OCI-LY1 (cell line): ENCODE results near the gene CCR9.

Source experiments
- H2AFZ ChIP-seq: fragments of 200-600 bp; sonication (generic), shearing (Covaris generic); 2 replicates; pipeline ENCODE4 v1.6.0; 2014; ENCODE audit warnings: antibody characterized with exemption, mild to moderate bottlenecking, low read length
- H3F3A ChIP-seq: fragments of 200-600 bp; sonication (generic), shearing (Covaris generic); 2 replicates; pipeline ENCODE4 v1.6.0; 2014; ENCODE audit warnings: mild to moderate bottlenecking, antibody characterized with exemption, low read length, moderate library complexity; ENCODE audit not compliant: insufficient read depth
- H3K27ac ChIP-seq: fragments of 200-600 bp; sonication (generic); 2 replicates; pipeline ENCODE4 v1.5.1; 2014; ENCODE audit warnings: low read length, mixed run types, mild to moderate bottlenecking, low read depth; ENCODE audit not compliant: poor library complexity, severe bottlenecking
- H3K27me3 ChIP-seq: fragments of 200-600 bp; sonication (generic); 2 replicates; pipeline ENCODE4 v1.6.0; 2014; ENCODE audit warnings: antibody characterized with exemption, mild to moderate bottlenecking, low read length, moderate library complexity; ENCODE audit not compliant: insufficient read depth
- H3K36me3 ChIP-seq: fragments of 200-600 bp; sonication (generic); 2 replicates; pipeline ENCODE4 v1.6.1; 2014; ENCODE audit warnings: mild to moderate bottlenecking, antibody characterized with exemption, low read length, moderate library complexity, mixed read lengths; ENCODE audit not compliant: insufficient read depth
- H3K4me1 ChIP-seq: fragments of 200-600 bp; sonication (generic); 2 replicates; pipeline ENCODE4 v1.5.1; 2014; ENCODE audit warnings: mild to moderate bottlenecking, low read length, moderate library complexity; ENCODE audit not compliant: insufficient read depth, severe bottlenecking
- H3K4me2 ChIP-seq: fragments of 200-600 bp; sonication (generic), shearing (Covaris generic); 2 replicates; pipeline ENCODE4 v1.6.1; 2014; ENCODE audit warnings: low read length
- H3K4me3 ChIP-seq: fragments of 200-600 bp; sonication (generic); 2 replicates; pipeline ENCODE4 v1.5.1; 2014; ENCODE audit warnings: low read length, low read depth, mild to moderate bottlenecking, mixed read lengths; ENCODE audit not compliant: poor library complexity, severe bottlenecking
- H3K79me2 ChIP-seq: fragments of 200-600 bp; shearing (Covaris generic); 2 replicates; pipeline ENCODE4 v1.6.1; 2016; ENCODE audit warnings: mixed run types, low read length, mixed read lengths; ENCODE audit not compliant: insufficient read depth
- H3K9ac ChIP-seq: fragments of 200-600 bp; sonication (generic), shearing (Covaris generic); 2 replicates; pipeline ENCODE4 v1.6.1; 2014; ENCODE audit warnings: mild to moderate bottlenecking, low read length, mixed read lengths
- H3K9me2 ChIP-seq: fragments of 200-600 bp; sonication (generic), shearing (Covaris generic); 2 replicates; pipeline ENCODE4 v1.6.1; 2014; ENCODE audit warnings: low read depth, mild to moderate bottlenecking, low read length, mixed read lengths
- H3K9me3 ChIP-seq: fragments of 200-600 bp; shearing (Covaris generic); 2 replicates; pipeline ENCODE4 v1.6.1; 2014; ENCODE audit warnings: low read length, mixed read lengths
- H4K20me1 ChIP-seq: fragments of 200-600 bp; sonication (generic), shearing (Covaris generic); 2 replicates; pipeline ENCODE4 v1.6.0; 2016; ENCODE audit warnings: mild to moderate bottlenecking, low read length; ENCODE audit not compliant: insufficient read depth
- CTCF ChIP-seq: fragments of 200-600 bp; sonication (generic), shearing (Covaris generic); IDR thresholded peaks from 2 replicates; pipeline ENCODE4 v1.5.1; 2017; ENCODE audit warnings: mild to moderate bottlenecking, antibody characterized with exemption, low read length, moderate library complexity, mixed read lengths
- EZH2 ChIP-seq: fragments of 200-600 bp; sonication (generic), shearing (Covaris generic); IDR thresholded peaks from 2 replicates; pipeline ENCODE4 v1.8.0; 2017; ENCODE audit warnings: borderline replicate concordance, mixed run types, mild to moderate bottlenecking, antibody characterized with exemption, low read length, moderate library complexity, mixed read lengths

The CCR9 gene

GRCh38 chr3:45951946-45952345, 65.6 kb downstream of the CCR9 start:
- H3K9me2 ChIP-seq = no peaks in the 10 kb centered on the region
- H3K27ac ChIP-seq = no peak overlapping the region
- H3K4me1 ChIP-seq = no peaks in the 10 kb centered on the region
- H3K27me3 ChIP-seq = no peaks in the 10 kb centered on the region
- no peaks in the 10 kb centered on the region for H3K9me3 ChIP-seq
- H3K79me2 ChIP-seq = no peaks in the 10 kb centered on the region
- H3K4me2 ChIP-seq = no peak overlapping the region
- no peak overlapping the region for H2AFZ ChIP-seq
- H3K36me3 ChIP-seq = peaks cover 97% of the 10 kb centered on the region
- no peaks in the 10 kb centered on the region for H3F3A ChIP-seq
- TF ChIP-seq CTCF = no peak
- TF ChIP-seq EZH2 = no peak
- H3K4me3 ChIP-seq = no peak overlapping the region
- no peak overlapping the region for H3K9ac ChIP-seq
- no peaks in the 10 kb centered on the region for H4K20me1 ChIP-seq

- no peak overlapping the region for H3K4me2 ChIP-seq
- H3K9me3 ChIP-seq = no peaks in the 10 kb centered on the region
- H3K79me2 ChIP-seq = no peaks in the 10 kb centered on the region
- peaks cover 97% of the 10 kb centered on the region for H3K36me3 ChIP-seq
- no peaks in the 10 kb centered on the region for H3K4me1 ChIP-seq
- H3K9me2 ChIP-seq = no peaks in the 10 kb centered on the region
- H4K20me1 ChIP-seq = no peaks in the 10 kb centered on the region
- H3K27ac ChIP-seq = no peak overlapping the region
- no peak overlapping the region for H3K4me3 ChIP-seq
- H3K9ac ChIP-seq = no peak overlapping the region
- TF ChIP-seq CTCF (no peak), EZH2 (no peak)
- no peak overlapping the region for H2AFZ ChIP-seq
- no peaks in the 10 kb centered on the region for H3F3A ChIP-seq
- no peaks in the 10 kb centered on the region for H3K27me3 ChIP-seq
These were observed 66.1 kb downstream of the CCR9 start for GRCh38 chr3:45952456-45952855.
